Erythroblast (primary cell): ENCODE results near the gene UNCX.

Source experiments
- GATA1 ChIP-seq: IDR thresholded peaks from 2 replicates; pipeline ENCODE4 v1.6.1; 2011; ENCODE audit warnings: low read depth, mild to moderate bottlenecking, control low read depth, low read length, moderate library complexity
- POLR2A ChIP-seq: IDR thresholded peaks from 2 replicates; pipeline ENCODE4 v1.6.1; 2011; ENCODE audit warnings: mild to moderate bottlenecking, low read length

DNA sequence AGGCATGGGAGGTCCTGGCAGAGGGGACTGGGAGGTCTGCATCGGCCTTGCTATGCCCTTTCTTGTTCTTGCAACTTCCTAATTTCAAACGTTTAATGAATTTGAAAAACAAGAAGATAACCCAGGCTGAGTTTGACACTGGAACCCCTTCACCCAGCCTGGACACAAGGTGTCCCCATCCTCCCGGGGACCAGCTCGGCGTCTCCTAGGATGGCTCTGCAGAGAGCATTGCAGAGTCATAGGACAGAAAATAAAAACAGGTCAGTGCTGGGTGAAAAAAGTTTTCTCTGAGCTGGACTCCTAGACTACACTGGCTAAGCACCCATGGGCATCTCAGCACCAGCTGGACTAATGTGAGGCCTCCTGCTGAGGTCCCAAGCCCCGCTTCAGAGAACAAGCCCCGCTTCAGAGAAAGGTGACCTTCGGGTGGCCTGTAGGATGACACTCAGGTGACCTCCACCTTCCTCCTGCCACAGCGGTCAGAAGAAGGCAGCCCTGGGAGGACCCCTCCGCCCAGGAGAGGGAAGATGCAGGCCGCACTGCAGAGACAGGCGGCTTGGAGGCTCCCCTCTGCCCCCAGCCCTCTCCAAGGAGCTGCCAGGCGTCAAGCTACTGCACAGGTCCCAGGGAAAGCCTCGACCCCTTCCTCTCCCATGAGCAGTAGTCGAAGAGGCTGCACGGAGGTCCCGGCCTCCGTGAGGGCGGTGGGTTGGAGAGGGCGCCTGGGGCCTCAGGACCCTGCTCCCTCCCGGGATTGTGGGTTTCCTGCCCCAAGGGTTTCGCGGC is 9.3 kb upstream of the UNCX start:
- no peak for TF ChIP-seq POLR2A
- no peak for TF ChIP-seq GATA1
